Fibroblast of lung (primary cell): ENCODE data around the gene AGRN. TPM values are rescaled to one million over a fixed set of nuclear protein-coding genes. Genes with fewer than 3 reads are reported as not detected.
"Not testable (repeated sequence)": the region's sequence is repeated elsewhere in the genome, so short reads cannot be mapped to it uniquely, and the experiment has no call there.

ENCODE experiments used
- DNase-seq, 2 donors: peaks; one replicate each; pipeline versions ENCODE4 v3.0.0 to v3.0.0-alpha.2; 2010; ENCODE audit warnings: low read depth in 2 of 2
- H2AFZ ChIP-seq: 2 replicates; pipeline ENCODE4 v1.5.1; 2012; ENCODE audit warnings: low read length, control low read depth, inconsistent platforms
- H3K27ac ChIP-seq: 2 replicates; pipeline ENCODE4 v1.5.1; 2011; ENCODE audit warnings: low read length, control low read depth; ENCODE audit not compliant: insufficient read depth
- H3K27me3 ChIP-seq: 2 replicates; pipeline ENCODE4 v1.5.1; 2011; ENCODE audit warnings: mild to moderate bottlenecking, low read length; ENCODE audit not compliant: control insufficient read depth, insufficient read depth
- H3K36me3 ChIP-seq: 2 replicates; pipeline ENCODE4 v1.5.1; 2011; ENCODE audit warnings: low read length; ENCODE audit not compliant: control insufficient read depth, insufficient read depth
- H3K4me1 ChIP-seq: 2 replicates; pipeline ENCODE4 v1.5.1; 2011; ENCODE audit warnings: low read length; ENCODE audit not compliant: control insufficient read depth, insufficient read depth; ENCODE audit errors: extremely low read depth
- H3K4me2 ChIP-seq: 2 replicates; pipeline ENCODE4 v1.5.1; 2011; ENCODE audit warnings: low read length, control low read depth; ENCODE audit not compliant: insufficient read depth; ENCODE audit errors: extremely low read depth
- H3K4me3 ChIP-seq, 4 experiments: fragments of 200-600 bp in 1 of 4; sonication (generic) in 1 of 4; replicated peaks in 1 of 4; 2 replicates each; pipeline ENCODE4 v1.5.1; 2011 to 2016; ENCODE audit warnings: low read length in 4 of 4, low read depth in 3 of 4, mild to moderate bottlenecking in 3 of 4, control low read depth in 2 of 4, inconsistent platforms in 1 of 4, mixed read lengths in 1 of 4; ENCODE audit not compliant: insufficient read depth in 1 of 4; ENCODE audit errors: control extremely low read depth in 1 of 4
- H3K79me2 ChIP-seq: 2 replicates; pipeline ENCODE4 v1.5.1; 2012; ENCODE audit warnings: mild to moderate bottlenecking, low read length, inconsistent platforms; ENCODE audit not compliant: control insufficient read depth, insufficient read depth
- H3K9ac ChIP-seq: 2 replicates; pipeline ENCODE4 v1.5.1; 2011; ENCODE audit warnings: mild to moderate bottlenecking, low read length, control low read depth; ENCODE audit not compliant: insufficient read depth
- H3K9me3 ChIP-seq: 2 replicates; pipeline ENCODE4 v1.5.1; 2012; ENCODE audit warnings: low read depth, low read length; ENCODE audit not compliant: control insufficient read depth, insufficient read depth
- H4K20me1 ChIP-seq: 2 replicates; pipeline ENCODE4 v1.5.1; 2011; ENCODE audit warnings: low read length; ENCODE audit not compliant: control insufficient read depth, insufficient read depth; ENCODE audit errors: extremely low read depth
- CTCF ChIP-seq, 2 donors: IDR thresholded peaks in 1 of 2; conservative IDR thresholded peaks in 1 of 2; 1 replicate in 1 of 2; 2 replicates in 1 of 2; pipeline ENCODE4 v1.5.1; 2011 to 2012; ENCODE audit warnings: low read length in 2 of 2, control low read depth in 1 of 2, inconsistent platforms in 1 of 2, low read depth in 1 of 2, mild to moderate bottlenecking in 1 of 2
- EZH2 ChIP-seq: IDR thresholded peaks from 2 replicates; pipeline ENCODE4 v1.5.1; 2012; ENCODE audit warnings: low read length, control low read depth, mild to moderate bottlenecking; ENCODE audit errors: missing control alignments
- polyA plus RNA-seq, 2 donors: library from polyadenylated mRNA; depleted of rRNA in 1 of 2; stranded (reverse) in 1 of 2; unstranded in 1 of 2; fragments of >200 nt; gene quantifications; 2 replicates each; pipeline ENCODE4 v1.2.1, GENCODE V29; 2011 to 2012; ENCODE audit warnings: missing spikeins in 1 of 2
- total RNA-seq: library from RNA; depleted of rRNA; stranded (reverse); fragments of >200 nt; gene quantifications from 2 replicates; pipeline ENCODE4 v1.2.1, GENCODE V29; 2014

AGRN gene
- total and polyA plus RNA-seq, 2 donors (not counting 1 experiment from before 2014, with no cell fraction given), result 20.7 to 50.9 TPM

- Histone ChIP-seq H3K79me2 (no peaks in the 10 kb centered on the region), H4K20me1 (no peaks in the 10 kb centered on the region), H3K4me1 (no peaks in the 10 kb centered on the region), H3K36me3 (no peaks in the 10 kb centered on the region), H3K27ac (no peak overlapping the region), H3K27me3 (no peaks in the 10 kb centered on the region), H3K4me3 (no peak overlapping the region), H3K9ac (no peak overlapping the region), H3K4me2 (no peak overlapping the region), H3K9me3 (no peaks in the 10 kb centered on the region), H2AFZ (no peak overlapping the region)
- DNase-seq, result no peak
- TF ChIP-seq EZH2 (no peak), CTCF (conservative IDR thresholded peaks at IDR 0.05 in 1 of 2, IDR thresholded peaks at IDR 0.05 in 1 of 2; ENCODE audit: low read depth in 1 of 2, low read length in 2 of 2) (no peak)
Measured at GRCh38 chr1:1101503-1101902, 81.6 kb downstream of the AGRN start.

GRCh38 chr1:1104152-1104551, 84.2 kb downstream of the AGRN start:
- H3K4me1 ChIP-seq, H3K27me3 ChIP-seq, H3K79me2 ChIP-seq, H3K27ac ChIP-seq, H4K20me1 ChIP-seq, H3K4me2 ChIP-seq, H3K9me3 ChIP-seq, H2AFZ ChIP-seq, DNase-seq, H3K4me3 ChIP-seq, H3K36me3 ChIP-seq, H3K9ac ChIP-seq: not testable (repeated sequence)

Other genes starting within 250 kb of the AGRN start
- 3.8 and 7.7 TPM in 2 replicates for gene SAMD11, start 96.2 kb upstream of the AGRN start, total RNA-seq
- 0.40 and 0.47 TPM in 2 replicates for gene SAMD11, start 96.2 kb upstream of the AGRN start, polyA plus RNA-seq
- gene NOC2L, start 60.9 kb upstream of the AGRN start, total RNA-seq, result 61.1 and 61.9 TPM in 2 replicates
- 34.1 and 62.0 TPM in 2 replicates for gene NOC2L, start 60.9 kb upstream of the AGRN start, polyA plus RNA-seq
- 5.6 and 7.4 TPM in 2 replicates for gene KLHL17, start 59.5 kb upstream of the AGRN start, total RNA-seq
- gene KLHL17, start 59.5 kb upstream of the AGRN start, polyA plus RNA-seq, result 4.7 and 6.1 TPM in 2 replicates
- gene PLEKHN1, start 53.6 kb upstream of the AGRN start, total RNA-seq, result under 0.01 and 0.17 TPM in 2 replicates
- 0.41 and 0.44 TPM in 2 replicates for gene PLEKHN1, start 53.6 kb upstream of the AGRN start, polyA plus RNA-seq
- 0.17 TPM in 1 of 2 replicates, not detected in the other for gene PERM1, start 38.0 kb upstream of the AGRN start, total RNA-seq
- 0.03 TPM in 1 of 2 replicates, not detected in the other for gene PERM1, start 38.0 kb upstream of the AGRN start, polyA plus RNA-seq
- gene HES4, start 20.0 kb upstream of the AGRN start, total RNA-seq, result 1.5 and 2.0 TPM in 2 replicates
- gene HES4, start 20.0 kb upstream of the AGRN start, polyA plus RNA-seq, result 0.10 and 0.49 TPM in 2 replicates
- gene ISG15, start 6.6 kb upstream of the AGRN start, total RNA-seq, result 74.7 and 93.3 TPM in 2 replicates
- 18.4 and 24.2 TPM in 2 replicates for gene ISG15, start 6.6 kb upstream of the AGRN start, polyA plus RNA-seq
- gene RNF223, start 54.2 kb downstream of the AGRN start, total RNA-seq, result not detected in 2 replicates
- not detected in 2 replicates for gene RNF223, start 54.2 kb downstream of the AGRN start, polyA plus RNA-seq
- gene C1orf159, start 96.0 kb downstream of the AGRN start, total RNA-seq, result 3.1 and 3.3 TPM in 2 replicates
- 2.6 and 3.4 TPM in 2 replicates for gene C1orf159, start 96.0 kb downstream of the AGRN start, polyA plus RNA-seq
- under 0.01 TPM in 1 of 2 replicates, not detected in the other for gene TTLL10, start 153.8 kb downstream of the AGRN start, total RNA-seq
- not detected in 2 replicates for gene TTLL10, start 153.8 kb downstream of the AGRN start, polyA plus RNA-seq
- 0.77 and 1.3 TPM in 2 replicates for gene TNFRSF18, start 186.5 kb downstream of the AGRN start, total RNA-seq
- 0.10 TPM in 1 of 2 replicates, not detected in the other for gene TNFRSF18, start 186.5 kb downstream of the AGRN start, polyA plus RNA-seq
- gene TNFRSF4, start 194.0 kb downstream of the AGRN start, total RNA-seq, result under 0.01 and 0.17 TPM in 2 replicates
- gene TNFRSF4, start 194.0 kb downstream of the AGRN start, polyA plus RNA-seq, result 0.05 TPM in 1 of 2 replicates, not detected in the other
- gene SDF4, start 211.9 kb downstream of the AGRN start, total RNA-seq, result 81.9 and 127 TPM in 2 replicates
- 133 and 180 TPM in 2 replicates for gene SDF4, start 211.9 kb downstream of the AGRN start, polyA plus RNA-seq
- gene B3GALT6, start 212.1 kb downstream of the AGRN start, total RNA-seq, result 19.3 and 19.5 TPM in 2 replicates
- 15.7 and 17.9 TPM in 2 replicates for gene B3GALT6, start 212.1 kb downstream of the AGRN start, polyA plus RNA-seq
- 1.0 and 4.1 TPM in 2 replicates for gene C1QTNF12, start 226.6 kb downstream of the AGRN start, total RNA-seq
- 0.27 and 0.60 TPM in 2 replicates for gene C1QTNF12, start 226.6 kb downstream of the AGRN start, polyA plus RNA-seq